A673 (cell line): Measurements from ENCODE around the gene WDR7. TPM values are rescaled to one million over a fixed set of nuclear protein-coding genes. Genes with fewer than 3 reads are reported as not detected.
A peak's percentile ranks its signal among the peaks of the same experiment; 100 is the strongest.

Experiments used
- BruUV-seq: library from RNA; stranded (reverse); fragments of 400-500 nt; replicated peaks from 2 replicates; lab custom pipeline; 2021; lab: Mats Ljungman, UMichigan
- CTCF ChIA-PET: fragments of 300-600 bp; sonication (Branson Sonifier 250); formaldehyde crosslinking; loops from one replicate; lab custom pipeline; 2022; ENCODE audit warnings: antibody characterized with exemption; lab: Charles Lee
- POLR2A ChIA-PET: fragments of 300-600 bp; sonication (Branson Sonifier 250); formaldehyde crosslinking; loops from one replicate; lab custom pipeline; 2022; ENCODE audit warnings: antibody characterized with exemption; ENCODE audit not compliant: low non-redundant PET; lab: Charles Lee
- DNase-seq: peaks from one replicate; pipeline ENCODE4 v3.0.0-alpha.2; 2015; ENCODE audit warnings: low spot score
- H3K27ac ChIP-seq: fragments of 200-600 bp; sonication (generic); 2 replicates; pipeline ENCODE4 v1.5.1; 2016; ENCODE audit warnings: mixed run types, low read depth, mild to moderate bottlenecking, mixed read lengths, antibody characterized with exemption, low read length; ENCODE audit not compliant: poor library complexity, severe bottlenecking
- H3K27me3 ChIP-seq: fragments of 200-600 bp; sonication (generic); replicated peaks from 2 replicates; pipeline ENCODE4 v1.6.1; 2017; ENCODE audit warnings: mixed run types, low read depth, mild to moderate bottlenecking, mixed read lengths, antibody characterized with exemption, low read length; ENCODE audit not compliant: insufficient read depth, poor library complexity
- H3K36me3 ChIP-seq: fragments of 200-600 bp; sonication (generic); 2 replicates; pipeline ENCODE4 v1.6.1; 2016; ENCODE audit warnings: mixed run types, mild to moderate bottlenecking, mixed read lengths, antibody characterized with exemption, low read length; ENCODE audit not compliant: insufficient read depth, poor library complexity, severe bottlenecking
- H3K4me1 ChIP-seq: fragments of 200-600 bp; sonication (generic); 2 replicates; pipeline ENCODE4 v1.6.1; 2017; ENCODE audit warnings: mixed run types, mild to moderate bottlenecking, mixed read lengths, antibody characterized with exemption, low read length; ENCODE audit not compliant: insufficient read depth, poor library complexity, severe bottlenecking
- H3K4me3 ChIP-seq: fragments of 200-600 bp; sonication (generic); 2 replicates; pipeline ENCODE4 v1.5.1; 2016; ENCODE audit warnings: low read depth, mixed run types, mild to moderate bottlenecking, mixed read lengths, low read length; ENCODE audit not compliant: poor library complexity, severe bottlenecking
- H3K9me3 ChIP-seq: fragments of 200-600 bp; sonication (generic); 2 replicates; pipeline ENCODE4 v1.6.1; 2016; ENCODE audit warnings: mixed run types, low read depth, mild to moderate bottlenecking, mixed read lengths, antibody characterized with exemption, low read length; ENCODE audit not compliant: poor library complexity, severe bottlenecking
- CTCF ChIP-seq: fragments of 300-800, 200-600 bp; sonication (generic); conservative IDR thresholded peaks from 2 replicates; pipeline ENCODE4 v1.5.1; 2017; ENCODE audit warnings: low read depth, mild to moderate bottlenecking, antibody characterized with exemption, low read length, moderate library complexity, mixed read lengths
- EZH2 ChIP-seq: fragments of 200-600 bp; sonication (generic); IDR thresholded peaks from 2 replicates; pipeline ENCODE4 v1.6.1; 2017; ENCODE audit warnings: borderline replicate concordance, low read depth, mild to moderate bottlenecking, mixed read lengths, antibody characterized with exemption, low read length; ENCODE audit not compliant: poor library complexity, severe bottlenecking
- intact Hi-C: fragments of 100-400 bp; cut with micrococcal nuclease; formaldehyde crosslinking; loops from one replicate; pipeline ENCODE4 v1.10.0; 2022; ENCODE audit not compliant: unreplicated experiment
- total RNA-seq: library from RNA; stranded (reverse); gene quantifications from 2 replicates; pipeline ENCODE4 v1.2.3, GENCODE V29; 2021

Gene WDR7
- total RNA-seq, 1 experiment from 2014 or later = 21.2 TPM

- Histone ChIP-seq H3K36me3 (no peaks in the 10 kb centered on the region), H3K27me3 (no peaks in the 10 kb centered on the region), H3K4me1 (peaks cover 5% of the 10 kb centered on the region), H3K9me3 (no peaks in the 10 kb centered on the region), H3K4me3 (no peak overlapping the region), H3K27ac (no peak overlapping the region)
- no TSS peak for BruUV-seq
- intact Hi-C loops = no loop called here
- ChIA-PET POLR2A (no interaction called here), CTCF (no interaction called here)
- TF ChIP-seq EZH2 (no peak), CTCF (no peak)
- no peak for DNase-seq
Measured at GRCh38 chr18:56861244-56861643, 210.1 kb downstream of the WDR7 start.

GRCh38 chr18:56869189-56869777 lies 218.1 kb downstream of the WDR7 start:
- H3K4me1 ChIP-seq = no peaks in the 10 kb centered on the region
- no peaks in the 10 kb centered on the region for H3K9me3 ChIP-seq
- peak; percentile 79 for TF ChIP-seq CTCF
- no peak for TF ChIP-seq EZH2
- intact Hi-C loops = loop anchor here (5.0 kb wide), 1 partner anchor 568 kb away; the partner anchor contains the start of gene ONECUT2
- H3K4me3 ChIP-seq = no peak overlapping the region
- H3K36me3 ChIP-seq = no peaks in the 10 kb centered on the region
- no peaks in the 10 kb centered on the region for H3K27me3 ChIP-seq
- BruUV-seq = no TSS peak
- peak; percentile 70 for DNase-seq
- CTCF ChIA-PET = interaction anchor here (0.7 to 2.0 kb wide), 3 partner anchors 159 to 570 kb away, joined by 3 to 7 read pairs (median 3); no protein-coding TSS in a partner anchor
- POLR2A ChIA-PET = no interaction called here
- H3K27ac ChIP-seq = no peak overlapping the region

DNA sequence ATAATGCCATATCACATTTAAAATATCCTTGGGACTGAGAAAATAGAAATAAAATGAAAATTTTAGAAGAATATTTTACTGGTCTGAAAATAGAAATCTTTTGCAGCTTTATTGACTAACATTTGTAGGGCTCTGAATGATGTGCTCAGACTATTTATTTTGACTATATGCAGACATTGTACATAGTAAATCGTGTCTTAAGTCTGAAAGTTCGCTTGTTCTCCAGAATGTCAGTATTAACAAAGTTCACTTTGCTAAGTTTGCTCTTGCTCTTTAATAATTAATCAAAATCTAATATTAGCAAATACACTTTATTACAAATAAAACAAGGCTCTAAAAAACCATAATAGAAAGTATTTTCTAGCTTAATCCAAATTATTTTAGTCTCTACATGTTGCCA lies 219.8 kb downstream of the WDR7 start:
- H3K4me1 ChIP-seq = no peaks in the 10 kb centered on the region
- DNase-seq = no peak
- H3K36me3 ChIP-seq = no peaks in the 10 kb centered on the region
- no peaks in the 10 kb centered on the region for H3K27me3 ChIP-seq
- intact Hi-C loops = no loop called here
- no peak for TF ChIP-seq EZH2
- BruUV-seq = no TSS peak
- H3K4me3 ChIP-seq = no peak overlapping the region
- H3K27ac ChIP-seq = no peak overlapping the region
- CTCF ChIA-PET = no interaction called here
- POLR2A ChIA-PET = no interaction called here
- H3K9me3 ChIP-seq = no peaks in the 10 kb centered on the region

- Histone ChIP-seq H3K27me3 (no peaks in the 10 kb centered on the region), H3K4me3 (no peak overlapping the region), H3K9me3 (no peaks in the 10 kb centered on the region), H3K27ac (no peak overlapping the region), H3K36me3 (no peaks in the 10 kb centered on the region), H3K4me1 (no peaks in the 10 kb centered on the region)
- ChIA-PET POLR2A (no interaction called here), CTCF (no interaction called here)
- TF ChIP-seq EZH2 (no peak), CTCF (no peak)
- BruUV-seq = no TSS peak
- DNase-seq = no peak
- intact Hi-C loops = no loop called here
Measured at GRCh38 chr18:56872140-56872539, 221.0 kb downstream of the WDR7 start.
